22Rv1 (cell line): ENCODE results near the gene TGFBI.
A peak's percentile ranks its signal among the peaks of the same experiment; 100 is the strongest.

Experiments used
- H3K27ac ChIP-seq: fragments of 450-650 bp; 2 replicates; pipeline ENCODE4 v1.5.1; 2017
- ZFX ChIP-seq: fragments of 450-650 bp; IDR thresholded peaks from 2 replicates; pipeline ENCODE4 v1.6.1; 2017; ENCODE audit warnings: antibody characterized with exemption, borderline replicate concordance
- TF ChIP-seq, protein P1 (sequence below): fragments of 450-650 bp; IDR thresholded peaks from 2 replicates; pipeline ENCODE4 v1.5.1; 2017; ENCODE audit warnings: mild to moderate bottlenecking

The TGFBI gene

DNA sequence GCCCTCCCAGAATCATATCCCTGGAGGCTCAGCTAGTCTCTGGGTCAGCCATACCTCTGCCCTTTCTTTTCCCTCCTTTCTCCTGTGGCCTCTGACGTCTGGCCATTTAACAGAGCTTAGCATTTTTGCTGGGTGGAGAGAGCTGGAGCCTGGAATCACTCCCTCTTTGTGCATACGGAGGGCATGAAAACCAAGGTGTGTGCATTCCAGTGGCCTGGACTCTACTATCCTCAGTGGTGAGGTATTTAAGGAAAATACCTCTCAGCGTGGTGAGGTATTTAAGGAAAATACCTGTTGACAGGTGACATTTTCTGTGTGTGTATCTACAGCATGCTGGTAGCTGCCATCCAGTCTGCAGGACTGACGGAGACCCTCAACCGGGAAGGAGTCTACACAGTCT is 27.5 kb downstream of the TGFBI start:
- no peak overlapping the region for H3K27ac ChIP-seq
- TF ChIP-seq, protein P1, sequence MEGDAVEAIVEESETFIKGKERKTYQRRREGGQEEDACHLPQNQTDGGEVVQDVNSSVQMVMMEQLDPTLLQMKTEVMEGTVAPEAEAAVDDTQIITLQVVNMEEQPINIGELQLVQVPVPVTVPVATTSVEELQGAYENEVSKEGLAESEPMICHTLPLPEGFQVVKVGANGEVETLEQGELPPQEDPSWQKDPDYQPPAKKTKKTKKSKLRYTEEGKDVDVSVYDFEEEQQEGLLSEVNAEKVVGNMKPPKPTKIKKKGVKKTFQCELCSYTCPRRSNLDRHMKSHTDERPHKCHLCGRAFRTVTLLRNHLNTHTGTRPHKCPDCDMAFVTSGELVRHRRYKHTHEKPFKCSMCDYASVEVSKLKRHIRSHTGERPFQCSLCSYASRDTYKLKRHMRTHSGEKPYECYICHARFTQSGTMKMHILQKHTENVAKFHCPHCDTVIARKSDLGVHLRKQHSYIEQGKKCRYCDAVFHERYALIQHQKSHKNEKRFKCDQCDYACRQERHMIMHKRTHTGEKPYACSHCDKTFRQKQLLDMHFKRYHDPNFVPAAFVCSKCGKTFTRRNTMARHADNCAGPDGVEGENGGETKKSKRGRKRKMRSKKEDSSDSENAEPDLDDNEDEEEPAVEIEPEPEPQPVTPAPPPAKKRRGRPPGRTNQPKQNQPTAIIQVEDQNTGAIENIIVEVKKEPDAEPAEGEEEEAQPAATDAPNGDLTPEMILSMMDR = no peak
- TF ChIP-seq ZFX = no peak

DNA sequence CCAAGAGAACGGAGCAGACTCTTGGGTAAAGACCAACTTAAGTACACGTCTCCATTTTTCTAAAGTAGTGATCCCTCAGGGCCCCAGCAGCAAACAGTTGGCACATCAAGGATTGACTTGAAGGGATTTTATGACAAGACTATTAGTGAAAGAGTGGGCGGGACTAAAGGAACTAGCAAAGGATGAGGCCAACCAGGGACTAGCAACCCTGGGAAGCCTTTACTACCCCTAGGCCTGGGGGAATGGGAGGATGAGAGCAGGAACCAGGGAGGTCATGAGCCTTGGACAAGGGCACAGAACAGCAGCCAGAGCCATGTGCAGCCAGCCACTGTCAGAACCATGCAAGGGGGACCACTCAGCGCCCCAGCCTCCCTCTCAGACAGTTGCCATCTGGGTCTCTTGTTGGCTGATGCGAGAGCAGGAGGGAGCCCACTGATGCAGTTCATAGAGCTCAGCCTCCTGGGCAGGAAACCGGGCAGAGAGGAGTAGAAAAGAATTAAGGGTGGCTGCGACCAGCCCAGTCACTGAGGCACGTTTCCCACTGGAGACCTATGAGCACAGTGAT is 28.1 kb downstream of the TGFBI start:
- TF ChIP-seq, protein P1 = no peak
- no peak for TF ChIP-seq ZFX
- H3K27ac ChIP-seq = no peak overlapping the region

GRCh38 chr5:136057401-136058038 is 28.7 kb downstream of the TGFBI start:
- TF ChIP-seq ZFX = no peak
- TF ChIP-seq, protein P1 = no peak
- H3K27ac ChIP-seq = no peak overlapping the region

- H3K27ac ChIP-seq = no peak overlapping the region
- TF ChIP-seq, protein P1 = peak; percentile 11; the same call in 1 of the 2 replicates
- no peak for TF ChIP-seq ZFX
These were observed 29.5 kb downstream of the TGFBI start for GRCh38 chr5:136058039-136058971.

- no peak overlapping the region for H3K27ac ChIP-seq
- TF ChIP-seq ZFX = no peak
- TF ChIP-seq, protein P1 = no peak
These were observed 30.2 kb downstream of the TGFBI start for GRCh38 chr5:136058972-136059354.

GRCh38 chr5:136060963-136061362 is 32.2 kb downstream of the TGFBI start:
- no peak overlapping the region for H3K27ac ChIP-seq

More at GRCh38 chr5:136060963-136061362, 32.2 kb downstream of the TGFBI start:
- TF ChIP-seq, protein P1 = no peak
- no peak for TF ChIP-seq ZFX
